Measurements from ENCODE around the gene INSYN2B.
A peak's percentile ranks its signal among the peaks of the same experiment; 100 is the strongest.
"Not testable (repeated sequence)": the region's sequence is repeated elsewhere in the genome, so short reads cannot be mapped to it uniquely, and the experiment has no call there.

The INSYN2B gene

GRCh38 chr5:169970911-169971765 is 9.2 kb downstream of the INSYN2B start:
- DNase-seq = no peak

- no peak for DNase-seq
These were observed 10.0 kb downstream of the INSYN2B start for GRCh38 chr5:169970339-169970738.

GRCh38 chr5:169964246-169964645 is 16.0 kb downstream of the INSYN2B start:
- no peak for DNase-seq

- no peak for DNase-seq
These were observed 19.6 kb downstream of the INSYN2B start for GRCh38 chr5:169960659-169961058.

- DNase-seq = no peak
These were observed 22.0 kb downstream of the INSYN2B start for GRCh38 chr5:169958278-169958677.

GRCh38 chr5:169956756-169957155 is 23.5 kb downstream of the INSYN2B start:
- DNase-seq = no peak

GRCh38 chr5:169956126-169956525 is 24.2 kb downstream of the INSYN2B start:
- no peak for DNase-seq

- peak; percentile 13 for DNase-seq
These were observed 25.5 kb downstream of the INSYN2B start for GRCh38 chr5:169954786-169955185.

GRCh38 chr5:169953196-169953595 is 27.1 kb downstream of the INSYN2B start:
- DNase-seq = not testable (repeated sequence)

- no peak for DNase-seq
These were observed 30.0 kb downstream of the INSYN2B start for GRCh38 chr5:169950333-169950732.

GRCh38 chr5:169946743-169947295 is 33.5 kb downstream of the INSYN2B start:
- DNase-seq = no peak

- DNase-seq = peak; percentile 86
These were observed 34.4 kb downstream of the INSYN2B start for GRCh38 chr5:169945831-169946261.

- no peak for DNase-seq
These were observed 35.2 kb downstream of the INSYN2B start for GRCh38 chr5:169944922-169945680.

GRCh38 chr5:169944115-169944514 is 36.2 kb downstream of the INSYN2B start:
- no peak for DNase-seq

GRCh38 chr5:169943026-169943425 is 37.3 kb downstream of the INSYN2B start:
- no peak for DNase-seq

- DNase-seq = no peak
These were observed 38.1 kb downstream of the INSYN2B start for GRCh38 chr5:169942181-169942580.

GRCh38 chr5:169941542-169941941 is 38.8 kb downstream of the INSYN2B start:
- DNase-seq = no peak

- no peak for DNase-seq
These were observed 40.6 kb downstream of the INSYN2B start for GRCh38 chr5:169939731-169940130.

- no peak for DNase-seq
These were observed 41.9 kb downstream of the INSYN2B start for GRCh38 chr5:169938439-169938838.

- DNase-seq = no peak
These were observed 44.5 kb downstream of the INSYN2B start for GRCh38 chr5:169935762-169936161.

- DNase-seq = no peak
These were observed 45.3 kb downstream of the INSYN2B start for GRCh38 chr5:169934990-169935389.

GRCh38 chr5:169933616-169934015 is 46.7 kb downstream of the INSYN2B start:
- no peak for DNase-seq

GRCh38 chr5:169933127-169933526 is 47.2 kb downstream of the INSYN2B start:
- peak; percentile 48 for DNase-seq

- DNase-seq = no peak
These were observed 56.3 kb downstream of the INSYN2B start for GRCh38 chr5:169923988-169924387.
